Activated naive CD8-positive, alpha-beta T cell treated with anti-CD3 and anti-CD28 coated beads, Interleukin-2, amount 50 U/mL, for 16 hours (primary cell): ENCODE data around the gene TAF1C.
"Not testable (repeated sequence)": the region's sequence is repeated elsewhere in the genome, so short reads cannot be mapped to it uniquely, and the experiment has no call there.

Source experiments
- DNase-seq: peaks from one replicate; pipeline ENCODE4 v3.0.0-alpha.2; 2020; ENCODE audit warnings: low read depth, low spot score

The TAF1C gene, protein sequence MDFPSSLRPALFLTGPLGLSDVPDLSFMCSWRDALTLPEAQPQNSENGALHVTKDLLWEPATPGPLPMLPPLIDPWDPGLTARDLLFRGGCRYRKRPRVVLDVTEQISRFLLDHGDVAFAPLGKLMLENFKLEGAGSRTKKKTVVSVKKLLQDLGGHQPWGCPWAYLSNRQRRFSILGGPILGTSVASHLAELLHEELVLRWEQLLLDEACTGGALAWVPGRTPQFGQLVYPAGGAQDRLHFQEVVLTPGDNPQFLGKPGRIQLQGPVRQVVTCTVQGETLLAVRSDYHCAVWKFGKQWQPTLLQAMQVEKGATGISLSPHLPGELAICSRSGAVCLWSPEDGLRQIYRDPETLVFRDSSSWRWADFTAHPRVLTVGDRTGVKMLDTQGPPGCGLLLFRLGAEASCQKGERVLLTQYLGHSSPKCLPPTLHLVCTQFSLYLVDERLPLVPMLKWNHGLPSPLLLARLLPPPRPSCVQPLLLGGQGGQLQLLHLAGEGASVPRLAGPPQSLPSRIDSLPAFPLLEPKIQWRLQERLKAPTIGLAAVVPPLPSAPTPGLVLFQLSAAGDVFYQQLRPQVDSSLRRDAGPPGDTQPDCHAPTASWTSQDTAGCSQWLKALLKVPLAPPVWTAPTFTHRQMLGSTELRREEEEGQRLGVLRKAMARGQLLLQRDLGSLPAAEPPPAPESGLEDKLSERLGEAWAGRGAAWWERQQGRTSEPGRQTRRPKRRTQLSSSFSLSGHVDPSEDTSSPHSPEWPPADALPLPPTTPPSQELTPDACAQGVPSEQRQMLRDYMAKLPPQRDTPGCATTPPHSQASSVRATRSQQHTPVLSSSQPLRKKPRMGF

DNA sequence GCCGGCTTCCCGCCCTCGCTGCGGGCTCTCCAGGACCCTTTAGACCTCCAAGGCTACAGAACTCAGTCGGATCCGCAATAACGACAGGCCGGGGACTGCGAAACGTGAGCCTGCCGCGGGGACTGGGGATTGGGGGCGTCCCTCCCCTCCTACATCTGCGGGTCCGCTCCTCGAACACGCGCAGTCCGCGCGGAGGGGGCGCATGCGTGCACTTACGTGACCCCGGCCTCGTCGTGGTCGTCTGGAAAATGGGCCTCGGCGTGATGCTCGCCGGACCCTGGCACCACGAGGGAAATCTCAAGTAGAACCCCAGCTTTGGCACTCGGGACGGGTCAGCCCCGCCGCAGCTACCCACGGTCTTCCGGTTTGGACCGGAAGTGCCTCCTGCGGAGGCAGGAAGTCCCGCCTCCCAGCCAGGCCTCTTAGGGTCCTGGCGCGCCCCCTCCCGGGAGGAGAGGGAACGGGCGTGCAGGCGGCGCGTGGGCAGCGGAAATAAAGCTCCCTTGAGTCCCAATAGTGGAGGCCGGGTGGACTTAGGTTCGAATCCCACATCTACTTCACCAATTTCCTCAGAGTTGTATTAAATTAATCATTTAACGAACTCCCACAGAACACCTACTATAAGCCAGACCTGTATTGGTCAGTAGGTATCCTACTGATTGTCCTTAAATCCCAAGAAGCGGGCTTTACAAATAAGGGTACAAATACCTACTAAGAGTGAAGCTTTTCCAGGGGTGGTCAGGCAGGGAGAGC, at the start of gene TAF1C:
TAF1C (minus strand) TSS at position 373 of the 753 bp plus-strand sequence. CDS start 2,069 bp downstream, outside the sequence.
- peak; percentile 79 for DNase-seq

DNA sequence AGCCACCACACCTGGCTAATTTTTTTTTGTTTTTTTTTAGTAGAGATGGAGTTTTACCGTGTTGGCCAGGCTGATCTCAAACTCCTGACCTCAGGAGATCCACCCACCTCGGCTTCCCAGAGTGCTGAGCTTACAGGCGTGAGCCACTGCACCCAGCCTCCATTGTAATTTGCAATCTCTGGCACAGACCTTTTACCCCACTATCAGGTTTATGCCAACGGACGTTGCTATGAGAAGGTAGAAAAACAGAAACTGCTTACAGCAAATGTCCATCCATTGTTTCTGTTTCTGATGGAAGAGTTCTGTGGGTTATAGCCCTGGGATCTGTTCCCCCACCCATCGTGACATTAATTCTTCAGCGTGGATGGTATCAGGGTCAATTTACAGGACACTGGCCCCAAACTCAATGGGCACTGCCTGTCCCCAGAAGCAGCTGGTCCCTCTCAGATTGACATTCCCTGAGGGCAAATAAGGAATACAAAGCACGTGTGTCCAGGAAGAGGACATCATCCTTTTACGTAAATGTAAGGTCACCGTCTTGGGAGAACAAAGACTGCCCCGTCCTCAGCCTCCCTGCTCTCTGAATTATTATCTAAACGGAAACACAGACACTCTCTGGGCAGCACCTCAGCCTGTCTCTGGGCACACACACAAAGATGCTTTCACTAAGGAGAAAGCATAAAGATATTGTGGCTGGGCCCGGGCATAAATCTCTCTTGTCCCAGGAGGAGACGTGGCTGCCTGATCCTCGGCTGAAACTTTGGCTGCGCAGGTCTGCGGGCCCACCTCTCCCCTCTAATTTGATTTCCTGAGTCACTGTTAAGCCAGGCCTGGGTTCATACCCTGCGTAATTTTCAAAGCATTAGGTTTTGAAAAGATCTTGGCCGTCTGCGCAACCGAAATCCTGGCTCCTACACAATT, 47.7 kb upstream of the TAF1C start:
- no peak for DNase-seq

DNA sequence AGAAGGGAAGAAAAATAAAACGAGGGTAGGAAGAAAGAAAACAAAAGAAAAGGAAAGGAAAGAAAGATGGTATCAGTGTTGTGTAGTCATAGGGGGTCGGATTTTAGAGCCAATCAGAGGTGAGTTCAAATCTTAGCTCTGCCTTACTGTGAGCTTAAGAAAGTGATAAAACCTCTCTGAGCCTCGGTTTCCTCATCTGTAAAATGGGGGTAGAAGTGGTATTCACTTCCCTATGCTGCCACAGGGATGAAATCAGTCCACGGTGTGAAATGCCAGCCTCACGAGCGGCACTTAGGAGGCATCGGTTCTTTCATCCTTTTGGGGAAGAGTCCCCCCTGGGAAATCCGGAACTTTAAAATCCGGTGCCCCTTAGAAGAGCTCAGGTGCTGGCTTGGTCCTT, 46.9 kb upstream of the TAF1C start:
- no peak for DNase-seq

- no peak for DNase-seq
Measured at GRCh38 chr16:84232969-84233368, 46.1 kb upstream of the TAF1C start.

DNA sequence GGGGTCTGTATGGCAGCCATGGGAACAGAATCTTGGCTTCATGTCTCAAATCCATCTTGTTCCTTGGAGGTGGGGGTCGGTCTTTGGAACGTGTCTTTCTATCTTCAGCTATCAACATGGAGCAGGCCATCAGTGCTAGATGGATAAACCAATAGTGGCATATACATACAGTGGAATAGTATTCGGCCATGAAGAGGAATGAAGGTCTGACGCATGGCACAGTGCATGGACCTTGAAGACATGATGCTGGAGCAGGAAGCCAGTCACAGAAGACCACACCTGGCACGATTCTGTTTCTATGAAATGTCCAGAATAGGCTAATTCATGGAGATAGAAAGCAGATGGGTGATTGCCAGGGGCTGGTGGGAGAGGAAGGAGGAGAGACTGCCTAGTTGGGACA, 45.2 kb upstream of the TAF1C start:
- DNase-seq: no peak

DNA sequence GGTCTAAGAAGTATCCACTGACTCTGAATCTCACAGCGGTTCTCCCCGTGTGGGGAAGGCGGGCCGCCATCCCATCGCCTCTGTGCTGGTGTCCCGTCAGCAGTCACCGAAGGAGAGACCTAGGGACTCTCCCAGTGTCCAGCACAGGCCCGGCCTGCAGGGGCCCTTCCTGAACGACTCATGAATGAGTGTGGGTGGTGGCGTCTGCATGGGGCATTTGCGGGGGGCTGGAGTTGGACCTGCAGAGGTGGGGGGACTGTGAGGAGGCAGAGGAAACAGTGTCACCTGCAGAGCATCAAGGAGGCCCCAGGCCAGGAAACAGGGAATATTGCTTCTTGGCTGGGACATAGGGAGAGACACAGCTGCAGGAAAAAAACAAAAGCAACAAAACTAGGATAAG, 42.6 kb upstream of the TAF1C start:
- no peak for DNase-seq

DNA sequence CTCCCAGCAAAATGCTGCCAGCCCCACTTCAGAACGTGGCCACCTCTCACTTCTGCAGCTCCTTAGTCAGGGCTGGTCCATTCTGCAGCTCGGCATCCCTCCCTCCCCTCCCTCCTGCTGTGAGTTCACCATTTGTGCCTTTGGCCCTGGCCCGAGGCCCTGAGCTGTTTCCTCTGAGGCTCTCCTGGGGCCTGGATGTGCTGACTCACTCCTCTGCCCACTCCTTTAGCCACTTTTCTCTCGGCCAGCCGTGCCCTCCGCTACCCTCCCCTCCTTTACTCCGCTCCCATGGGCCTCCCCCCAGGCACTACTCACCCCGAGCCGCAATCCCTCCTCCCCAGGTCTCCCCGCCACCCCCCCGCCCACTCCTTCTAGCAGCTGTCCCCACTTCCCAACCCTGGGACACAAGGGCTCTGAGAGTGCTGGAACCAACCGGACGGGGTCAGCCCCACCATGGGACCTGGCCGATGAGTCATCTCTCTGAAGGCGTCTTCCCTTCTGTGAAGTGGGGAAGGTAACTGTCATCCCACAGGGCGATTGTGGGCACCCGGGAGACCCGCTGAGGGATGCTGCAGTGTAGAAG, 41.5 kb upstream of the TAF1C start:
- DNase-seq: no peak

GRCh38 chr16:84227548-84227947, 40.7 kb upstream of the TAF1C start:
- DNase-seq: no peak

DNA sequence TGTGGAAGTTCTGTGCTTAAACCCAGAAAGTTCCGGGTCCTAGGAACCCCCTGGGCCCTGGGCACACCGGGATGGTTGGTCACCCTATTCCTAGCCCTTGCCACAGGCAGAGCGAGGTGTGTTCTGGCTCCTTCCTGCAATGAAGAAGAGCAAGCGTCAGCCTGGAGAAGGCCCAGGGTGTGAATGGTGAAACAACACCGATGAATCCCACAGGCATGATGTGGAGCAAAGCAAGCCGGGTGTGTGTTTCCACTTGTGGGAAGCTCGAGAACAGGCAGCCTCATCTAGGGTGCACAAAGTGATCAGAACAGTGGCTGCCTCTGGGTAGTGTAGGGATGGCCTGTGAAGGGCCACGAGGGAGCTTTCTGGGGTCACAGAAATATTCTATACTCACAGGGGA, 39.2 kb upstream of the TAF1C start:
- no peak for DNase-seq

GRCh38 chr16:84225571-84225970, 38.7 kb upstream of the TAF1C start:
- no peak for DNase-seq

- DNase-seq: no peak
Measured at GRCh38 chr16:84225126-84225525, 38.3 kb upstream of the TAF1C start.

- no peak for DNase-seq
Measured at GRCh38 chr16:84224554-84224953, 37.7 kb upstream of the TAF1C start.

GRCh38 chr16:84223456-84223855, 36.6 kb upstream of the TAF1C start:
- no peak for DNase-seq

- no peak for DNase-seq
Measured at GRCh38 chr16:84220851-84221250, 34.0 kb upstream of the TAF1C start.

GRCh38 chr16:84218956-84219355, 32.1 kb upstream of the TAF1C start:
- DNase-seq: no peak

DNA sequence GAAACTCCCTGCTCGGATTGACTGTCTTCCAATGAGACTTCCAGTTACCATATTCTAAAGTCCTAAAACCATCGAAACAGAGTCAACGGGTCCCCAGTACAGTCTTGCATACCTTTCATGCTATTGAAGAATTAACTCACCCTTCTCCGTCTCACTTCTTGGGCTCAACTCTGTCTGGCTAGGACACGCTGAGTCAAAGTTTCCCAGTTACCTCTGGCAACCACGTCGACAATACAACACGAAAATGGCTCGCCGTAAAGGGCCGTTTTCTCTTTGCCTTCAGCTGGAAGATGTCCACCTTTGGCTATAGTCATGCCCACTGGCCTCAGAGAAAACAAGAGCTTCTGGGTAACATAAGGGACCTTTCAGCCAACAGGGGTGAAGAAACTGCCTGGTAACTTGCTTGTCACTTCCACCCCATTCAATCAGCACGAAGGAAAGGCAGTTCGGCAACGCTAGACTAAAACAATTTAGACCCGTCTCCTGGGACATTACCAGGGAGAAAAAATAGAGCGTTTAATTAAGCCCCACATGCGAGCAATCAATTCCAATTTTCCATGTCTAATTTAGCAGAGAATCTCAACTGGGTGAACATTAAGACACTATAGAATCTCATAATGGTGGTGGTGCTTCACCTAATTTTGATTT, 31.4 kb upstream of the TAF1C start:
- DNase-seq: no peak

DNA sequence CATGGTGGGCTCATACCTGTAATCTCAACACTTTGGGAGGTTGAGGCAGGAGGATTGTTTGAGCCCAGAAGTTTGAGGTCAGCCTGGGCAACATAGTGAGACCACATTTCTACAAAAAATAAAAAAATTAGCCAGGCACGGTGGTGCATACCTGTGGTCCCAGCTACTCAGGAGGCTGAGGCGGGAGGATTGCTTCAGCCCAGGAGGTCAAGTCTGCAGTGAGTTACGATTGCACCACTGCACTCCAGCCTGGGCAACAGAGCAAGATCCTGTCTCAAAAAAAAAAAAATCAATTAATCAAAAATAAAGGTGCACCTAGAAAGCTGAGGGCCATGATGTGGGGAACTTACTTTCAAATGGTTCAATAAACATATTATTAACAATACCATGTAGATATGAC, 29.3 kb upstream of the TAF1C start:
- DNase-seq: not testable (repeated sequence)

GRCh38 chr16:84215531-84215930, 28.7 kb upstream of the TAF1C start:
- DNase-seq: no peak

DNA sequence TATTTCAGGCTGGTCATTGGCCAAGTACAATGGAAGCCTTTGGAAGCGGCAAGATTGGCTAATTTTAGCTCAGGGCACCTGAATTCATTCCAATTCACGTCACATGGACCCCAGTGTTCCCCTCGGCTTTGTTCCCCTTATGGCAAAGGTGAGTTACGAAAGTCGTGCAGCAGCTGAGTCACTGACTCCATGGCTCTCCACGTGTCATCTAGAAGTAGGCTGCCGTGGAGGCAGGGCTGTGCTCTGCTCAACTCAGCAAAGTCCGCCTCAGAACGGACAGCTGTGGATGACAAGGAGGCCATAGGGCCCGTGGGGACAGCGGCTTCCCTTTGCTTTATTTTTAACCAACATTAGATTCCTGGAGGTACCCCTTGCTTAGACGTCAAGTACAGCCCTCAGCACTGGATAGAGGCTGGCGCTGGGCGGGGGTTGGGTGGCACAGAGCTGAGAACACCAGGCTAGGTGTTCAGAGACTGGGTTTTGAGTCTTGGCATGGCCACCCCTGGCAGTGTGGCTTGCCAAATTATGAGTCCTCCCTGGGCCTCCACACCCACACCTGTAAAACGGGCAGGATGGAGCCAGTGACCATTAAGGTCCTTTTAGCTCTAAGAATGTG, 27.7 kb upstream of the TAF1C start:
- DNase-seq: no peak

DNA sequence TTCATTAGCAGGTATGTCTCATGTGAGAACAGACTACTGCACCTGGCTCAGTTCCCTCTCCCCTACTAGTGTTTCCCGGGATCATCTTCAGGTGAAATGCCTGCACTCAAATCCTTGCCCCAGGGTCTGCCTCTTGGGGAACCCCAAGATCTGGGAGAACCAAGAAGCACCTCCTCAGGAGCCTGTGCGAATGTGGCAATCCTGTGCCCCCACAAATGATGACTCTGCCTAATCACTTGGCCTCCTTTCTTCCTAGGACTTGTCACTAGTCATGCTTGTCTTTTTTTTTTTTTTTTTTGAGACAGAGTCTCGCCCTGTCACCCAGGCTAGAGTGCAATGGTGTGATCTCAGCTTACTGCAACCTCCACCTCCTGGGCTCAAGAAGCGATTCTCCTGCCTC, 25.8 kb upstream of the TAF1C start:
- DNase-seq: no peak
